Hepatocyte (in vitro differentiated cells): ENCODE results near the gene OPCML.

ENCODE experiments used
- EZH2phosphoT487 ChIP-seq: fragments of 200-600 bp; sonication (generic); IDR thresholded peaks from one replicate; pipeline ENCODE4 v1.6.1; 2018; ENCODE audit warnings: antibody characterized with exemption, mild to moderate bottlenecking, low read depth, moderate library complexity; ENCODE audit not compliant: unreplicated experiment, severe bottlenecking
- TF ChIP-seq, protein P1 (sequence below): fragments of 200-600 bp; sonication (generic); IDR thresholded peaks from 2 replicates; pipeline ENCODE4 v1.5.1; 2016; ENCODE audit warnings: antibody characterized with exemption, mild to moderate bottlenecking; ENCODE audit not compliant: poor library complexity

DNA sequence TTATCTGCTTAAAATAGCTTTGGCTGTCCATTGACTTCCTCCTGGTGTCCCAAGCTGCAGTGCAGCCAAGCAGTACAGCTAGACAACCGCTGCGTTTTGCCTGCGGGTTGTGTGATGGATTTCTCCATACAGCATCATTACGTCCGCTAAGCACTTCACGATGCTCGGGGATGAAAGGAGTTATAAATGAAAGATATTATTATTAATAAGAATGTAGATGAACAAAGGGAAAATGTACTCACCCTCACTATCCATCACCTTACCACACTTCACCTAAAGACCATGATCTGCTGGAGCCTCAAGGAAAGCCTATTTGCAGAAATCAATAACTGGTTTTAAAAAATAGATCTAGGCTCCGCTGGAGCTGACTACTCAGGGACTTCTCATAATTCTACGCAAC, 509.1 kb downstream of the OPCML start:
- TF ChIP-seq, protein P1, sequence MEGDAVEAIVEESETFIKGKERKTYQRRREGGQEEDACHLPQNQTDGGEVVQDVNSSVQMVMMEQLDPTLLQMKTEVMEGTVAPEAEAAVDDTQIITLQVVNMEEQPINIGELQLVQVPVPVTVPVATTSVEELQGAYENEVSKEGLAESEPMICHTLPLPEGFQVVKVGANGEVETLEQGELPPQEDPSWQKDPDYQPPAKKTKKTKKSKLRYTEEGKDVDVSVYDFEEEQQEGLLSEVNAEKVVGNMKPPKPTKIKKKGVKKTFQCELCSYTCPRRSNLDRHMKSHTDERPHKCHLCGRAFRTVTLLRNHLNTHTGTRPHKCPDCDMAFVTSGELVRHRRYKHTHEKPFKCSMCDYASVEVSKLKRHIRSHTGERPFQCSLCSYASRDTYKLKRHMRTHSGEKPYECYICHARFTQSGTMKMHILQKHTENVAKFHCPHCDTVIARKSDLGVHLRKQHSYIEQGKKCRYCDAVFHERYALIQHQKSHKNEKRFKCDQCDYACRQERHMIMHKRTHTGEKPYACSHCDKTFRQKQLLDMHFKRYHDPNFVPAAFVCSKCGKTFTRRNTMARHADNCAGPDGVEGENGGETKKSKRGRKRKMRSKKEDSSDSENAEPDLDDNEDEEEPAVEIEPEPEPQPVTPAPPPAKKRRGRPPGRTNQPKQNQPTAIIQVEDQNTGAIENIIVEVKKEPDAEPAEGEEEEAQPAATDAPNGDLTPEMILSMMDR: no peak
- TF ChIP-seq EZH2phosphoT487: no peak
